ENCODE data around the gene ARID1B.

- TF ChIP-seq TAF1 (IDR thresholded peaks at IDR 0.05; ENCODE audit: borderline replicate concordance, insufficient read depth, low read length) (no peak), POLR2AphosphoS5 (IDR thresholded peaks at IDR 0.05; ENCODE audit: low read depth, low read length) (no peak)
Measured at GRCh38 chr6:156875062-156875461, 97.9 kb downstream of the ARID1B start.
